ENCODE results near the gene ZNF512B. TPM values are rescaled to one million over a fixed set of nuclear protein-coding genes. Genes with fewer than 3 reads are reported as not detected.
"Not testable (repeated sequence)": the region's sequence is repeated elsewhere in the genome, so short reads cannot be mapped to it uniquely, and the experiment has no call there.

The ZNF512B gene
- total RNA-seq, 2 experiments from 2014 or later = 12.5 to 13.5 TPM

DNA sequence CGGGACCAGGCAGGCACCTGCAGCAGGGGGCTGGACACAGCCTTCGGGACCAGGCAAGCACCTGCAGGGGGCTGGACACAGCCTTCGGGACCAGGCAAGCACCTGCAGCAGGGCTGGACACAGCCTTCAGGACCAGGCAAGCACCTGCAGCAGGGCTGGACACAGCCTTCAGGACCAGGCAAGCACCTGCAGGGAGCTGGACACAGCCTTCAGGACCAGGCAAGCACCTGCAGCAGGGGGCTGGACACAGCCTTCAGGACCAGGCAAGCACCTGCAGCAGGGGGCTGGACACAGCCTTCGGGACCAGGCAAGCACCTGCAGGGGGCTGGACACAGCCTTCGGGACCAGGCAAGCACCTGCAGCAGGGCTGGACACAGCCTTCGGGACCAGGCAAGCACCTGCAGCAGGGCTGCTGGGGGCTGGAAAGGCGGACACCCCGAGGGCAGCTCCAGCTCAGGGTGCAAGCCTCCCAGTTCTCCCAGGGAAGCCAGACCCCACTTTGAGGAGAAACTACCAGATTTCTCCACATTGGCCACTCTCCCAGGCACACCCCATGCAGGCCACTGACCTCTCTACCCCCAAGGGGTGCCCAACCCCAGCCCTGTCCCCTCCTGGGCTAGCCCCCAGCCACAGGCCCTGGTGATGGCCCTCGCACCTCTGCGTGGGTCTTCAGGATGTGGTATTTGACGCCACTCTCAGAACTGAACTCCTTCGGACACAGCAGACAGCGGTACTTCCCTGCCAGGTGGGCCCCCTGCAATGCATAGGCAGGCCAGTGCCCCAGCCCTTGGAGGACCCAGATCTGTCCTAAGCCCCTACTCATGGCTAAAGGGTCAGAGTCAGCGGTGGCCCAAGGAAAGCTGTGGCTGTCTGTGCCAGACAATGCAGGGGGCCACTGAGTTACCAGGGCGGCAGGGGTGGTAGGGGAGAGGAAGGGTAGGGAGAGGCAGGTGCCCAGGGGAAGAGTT, 8.8 kb downstream of the ZNF512B start:
- H3K27ac Mint-ChIP-seq; DNase-seq; CTCF ChIA-PET; H3K4me3 Mint-ChIP-seq; intact Hi-C loops (cut with micrococcal nuclease); H3K9me3 Mint-ChIP-seq; POLR2A ChIA-PET; H3K27me3 Mint-ChIP-seq: not testable (repeated sequence)
- peaks cover 16% of the 10 kb centered on the region for H3K36me3 Mint-ChIP-seq
- H3K4me1 Mint-ChIP-seq (ENCODE audit: low read depth) = peaks cover 13% of the 10 kb centered on the region

GRCh38 chr20:63959699-63960075, 10.0 kb downstream of the ZNF512B start:
- Mint-ChIP-seq H3K27me3 (no peaks in the 10 kb centered on the region), H3K4me3 (no peak overlapping the region)
- POLR2A ChIA-PET = interaction anchor here (1.4 kb wide), 1 partner anchor 9 kb away, joined by 5 read pairs; no protein-coding TSS in a partner anchor

GRCh38 chr20:63958964-63959698, 10.6 kb downstream of the ZNF512B start:
- ChIA-PET POLR2A (interaction anchor here (0.6 to 1.4 kb wide), 2 partner anchors 9 to 252 kb away, joined by 3 to 5 read pairs; no protein-coding TSS in a partner anchor), CTCF (interaction anchor here (1.2 kb wide), 1 partner anchor 15 kb away, joined by 3 read pairs; no protein-coding TSS in a partner anchor)
- Mint-ChIP-seq H3K4me3 (no peak overlapping the region), H3K36me3 (peaks cover 13% of the 10 kb centered on the region), H3K27me3 (no peaks in the 10 kb centered on the region), H3K4me1 (ENCODE audit: low read depth) (peaks cover 23% of the 10 kb centered on the region), H3K9me3 (no peaks in the 10 kb centered on the region), H3K27ac (peak overlapping the region; percentile 89)
- DNase-seq = no peak
- intact Hi-C loops (cut with micrococcal nuclease) = loop anchor here (5.0 kb wide), 1 partner anchor 422 kb away; the partner anchor contains the start of gene PTK6

More at GRCh38 chr20:63959699-63960075, 10.0 kb downstream of the ZNF512B start:
- Mint-ChIP-seq H3K4me1 (ENCODE audit: low read depth) (peaks cover 18% of the 10 kb centered on the region), H3K9me3 (no peaks in the 10 kb centered on the region), H3K27ac (no peak overlapping the region), H3K36me3 (peaks cover 16% of the 10 kb centered on the region)
- CTCF ChIA-PET = no interaction called here
- no peak for DNase-seq
- intact Hi-C loops (cut with micrococcal nuclease) = loop anchor here (5.0 kb wide), 1 partner anchor 422 kb away; the partner anchor contains the start of gene PTK6

- no peak for DNase-seq
- H3K4me1 Mint-ChIP-seq (ENCODE audit: low read depth) = peaks cover 30% of the 10 kb centered on the region
- intact Hi-C loops (cut with micrococcal nuclease) = loop anchor here (5.0 kb wide), 1 partner anchor 421 kb away; the partner anchor contains the start of gene PTK6
- H3K4me3 Mint-ChIP-seq = no peak overlapping the region
- ChIA-PET CTCF (interaction anchor here (1.2 kb wide), 1 partner anchor 16 kb away, joined by 3 read pairs; no protein-coding TSS in a partner anchor), POLR2A (interaction anchor here (0.6 to 1.4 kb wide), 2 partner anchors 10 to 251 kb away, joined by 3 to 5 read pairs; no protein-coding TSS in a partner anchor)
- peak overlapping the region; percentile 89 for H3K27ac Mint-ChIP-seq
- peaks cover 11% of the 10 kb centered on the region for H3K36me3 Mint-ChIP-seq
- H3K27me3 Mint-ChIP-seq = no peaks in the 10 kb centered on the region
- H3K9me3 Mint-ChIP-seq = no peaks in the 10 kb centered on the region
These were observed 11.3 kb downstream of the ZNF512B start for GRCh38 chr20:63958471-63958870.

GRCh38 chr20:63957690-63958441, 11.9 kb downstream of the ZNF512B start:
- DNase-seq = peak; percentile 77
- intact Hi-C loops (cut with micrococcal nuclease) = loop anchor here (2.0 to 5.0 kb wide), 2 partner anchors 77 to 421 kb away; partner anchors contain the start of gene PTK6
- H3K27ac Mint-ChIP-seq = peak overlapping the region; percentile 89
- no peaks in the 10 kb centered on the region for H3K9me3 Mint-ChIP-seq
- ChIA-PET POLR2A (interaction anchor here (0.6 kb wide), 1 partner anchor 92 kb away, joined by 3 read pairs; the partner anchor contains the start of gene TPD52L2), CTCF (interaction anchor here (0.7 to 1.9 kb wide), 3 partner anchors 16 to 420 kb away, joined by 3 to 12 read pairs (median 3); partner anchors contain the start of genes PRPF6, PTK6 and SAMD10)
- H3K4me3 Mint-ChIP-seq = peak overlapping the region; percentile 71
- no peaks in the 10 kb centered on the region for H3K27me3 Mint-ChIP-seq
- H3K36me3 Mint-ChIP-seq = peaks cover 11% of the 10 kb centered on the region
- peaks cover 31% of the 10 kb centered on the region for H3K4me1 Mint-ChIP-seq (ENCODE audit: low read depth)

- intact Hi-C loops (cut with micrococcal nuclease) = loop anchor here (2.0 to 5.0 kb wide), 2 partner anchors 78 to 420 kb away; partner anchors contain the start of gene PTK6
- DNase-seq = peak; percentile 90
These were observed 12.6 kb downstream of the ZNF512B start for GRCh38 chr20:63957004-63957689.

GRCh38 chr20:63956664-63957003, 13.1 kb downstream of the ZNF512B start:
- Mint-ChIP-seq H3K4me3 (peak overlapping the region; percentile 76), H3K27ac (peak overlapping the region; percentile 89), H3K36me3 (peaks cover 7% of the 10 kb centered on the region), H3K27me3 (no peaks in the 10 kb centered on the region), H3K9me3 (no peaks in the 10 kb centered on the region), H3K4me1 (ENCODE audit: low read depth) (peaks cover 35% of the 10 kb centered on the region)
- ChIA-PET POLR2A (interaction anchor here (0.6 to 1.2 kb wide), 5 partner anchors 21 to 419 kb away, joined by 3 to 7 read pairs (median 5); partner anchors contain the start of genes PRPF6, PTK6 and TPD52L2), CTCF (interaction anchor here (0.9 to 1.9 kb wide), 4 partner anchors 17 to 249 kb away, joined by 4 to 12 read pairs (median 4); partner anchors contain the start of genes ARFRP1, PRPF6, SAMD10 and ZGPAT)
- intact Hi-C loops (cut with micrococcal nuclease) = loop anchor here (1.0 to 5.0 kb wide), 5 partner anchors 25 to 419 kb away; partner anchors contain the start of genes ARFRP1, PRPF6, PTK6 and TCEA2
- no peak for DNase-seq

More at GRCh38 chr20:63957004-63957689, 12.6 kb downstream of the ZNF512B start:
- Mint-ChIP-seq H3K4me3 (peak overlapping the region; percentile 71), H3K9me3 (no peaks in the 10 kb centered on the region), H3K4me1 (ENCODE audit: low read depth) (peaks cover 35% of the 10 kb centered on the region), H3K27me3 (no peaks in the 10 kb centered on the region), H3K27ac (peak overlapping the region; percentile 89), H3K36me3 (peaks cover 9% of the 10 kb centered on the region)
- CTCF ChIA-PET = interaction anchor here (0.7 to 1.9 kb wide), 5 partner anchors 17 to 420 kb away, joined by 3 to 12 read pairs (median 4); partner anchors contain the start of genes ARFRP1, PRPF6, PTK6 and SAMD10
- POLR2A ChIA-PET = interaction anchor here (0.6 kb wide), 1 partner anchor 92 kb away, joined by 3 read pairs; the partner anchor contains the start of gene TPD52L2

- H3K4me1 Mint-ChIP-seq (ENCODE audit: low read depth) = peaks cover 35% of the 10 kb centered on the region
- H3K9me3 Mint-ChIP-seq = no peaks in the 10 kb centered on the region
- ChIA-PET POLR2A (interaction anchor here (0.5 to 1.2 kb wide), 6 partner anchors 22 to 418 kb away, joined by 3 to 7 read pairs (median 5); partner anchors contain the start of genes PRPF6, PTK6 and TPD52L2), CTCF (interaction anchor here (0.9 to 2.5 kb wide), 5 partner anchors 18 to 249 kb away, joined by 4 to 12 read pairs (median 4); partner anchors contain the start of genes ARFRP1, PRPF6, SAMD10 and ZGPAT)
- peaks cover 1% of the 10 kb centered on the region for H3K36me3 Mint-ChIP-seq
- peak within 1 kb of the TSS; percentile 89 for H3K27ac Mint-ChIP-seq
- peak; percentile 92 for DNase-seq
- intact Hi-C loops (cut with micrococcal nuclease) = loop anchor here (1.0 to 5.0 kb wide), 5 partner anchors 25 to 419 kb away; partner anchors contain the start of genes ARFRP1, PRPF6, PTK6 and TCEA2
- H3K4me3 Mint-ChIP-seq = peak within 1 kb of the TSS; percentile 81
- no peaks in the 10 kb centered on the region for H3K27me3 Mint-ChIP-seq
These were observed 13.7 kb downstream of the ZNF512B start, which contains the start of gene UCKL1 for GRCh38 chr20:63955827-63956663. Gene UCKL1 (minus strand): TSS chr20:63956416. CDS start chr20:63956372, 44 bp downstream.

- no peaks in the 10 kb centered on the region for H3K9me3 Mint-ChIP-seq
- H3K27me3 Mint-ChIP-seq = no peaks in the 10 kb centered on the region
- peak; percentile 57 for DNase-seq
- POLR2A ChIA-PET = interaction anchor here (0.5 to 1.2 kb wide), 3 partner anchors 25 to 90 kb away, joined by 3 to 7 read pairs (median 3); partner anchors contain the start of gene TPD52L2
- H3K27ac Mint-ChIP-seq = no peak overlapping the region
- peaks cover 40% of the 10 kb centered on the region for H3K4me1 Mint-ChIP-seq (ENCODE audit: low read depth)
- CTCF ChIA-PET = interaction anchor here (0.8 to 2.5 kb wide), 3 partner anchors 19 to 459 kb away, joined by 3 to 6 read pairs (median 4); partner anchors contain the start of gene PTK6
- H3K4me3 Mint-ChIP-seq = peak overlapping the region; percentile 81
- intact Hi-C loops (cut with micrococcal nuclease) = loop anchor here (5.0 kb wide), 1 partner anchor 418 kb away; the partner anchor contains the start of gene PTK6
- peaks cover 1% of the 10 kb centered on the region for H3K36me3 Mint-ChIP-seq
These were observed 14.4 kb downstream of the ZNF512B start for GRCh38 chr20:63955281-63955826.
